Colon (tissue), 2 donors: ENCODE results near the gene CHRNB4.

Experiments used
- FAIRE-seq: peaks from 2 replicates; lab custom pipeline; 2012; peaks lifted over from hg19 to GRCh38; lab: Jason Lieb, UNC
- donor health status: control.
- donor health status: control.

Gene CHRNB4

DNA sequence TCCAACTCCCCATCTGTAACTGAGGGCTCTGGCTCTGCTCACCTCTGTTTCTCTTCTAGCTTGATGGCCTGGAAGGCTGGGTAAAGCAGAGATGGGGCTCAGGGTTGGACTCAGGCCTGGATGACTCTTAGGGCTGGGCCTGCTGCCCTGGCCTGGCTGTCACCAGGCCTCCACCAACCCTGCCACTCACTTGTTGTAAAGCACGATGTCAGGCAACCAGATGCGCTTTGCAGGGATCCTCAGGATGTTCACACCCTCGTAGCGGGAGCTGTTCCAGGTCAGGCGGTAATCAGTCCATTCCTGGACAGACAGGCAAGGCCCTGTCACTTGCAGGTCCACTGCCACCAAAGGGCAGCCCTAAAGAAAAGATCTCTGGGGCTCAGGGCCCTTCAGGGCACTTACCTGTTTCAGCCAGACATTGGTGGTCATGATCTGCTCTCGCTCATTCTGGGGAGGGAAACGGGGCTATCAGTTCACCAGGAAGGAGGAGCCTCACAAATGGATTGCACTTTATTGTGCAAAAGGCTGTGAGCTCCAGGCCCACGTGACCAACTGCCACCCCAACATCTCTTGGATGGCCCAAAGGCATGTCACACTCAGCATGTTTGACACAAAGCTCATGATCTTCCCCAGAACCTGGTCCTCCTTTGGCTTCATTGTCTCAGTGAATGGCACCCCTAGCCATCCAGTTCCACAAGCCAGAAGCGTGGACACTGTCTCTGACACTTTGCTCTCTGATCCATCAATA, 9.9 kb downstream of the CHRNB4 start:
- FAIRE-seq, result no peak

DNA sequence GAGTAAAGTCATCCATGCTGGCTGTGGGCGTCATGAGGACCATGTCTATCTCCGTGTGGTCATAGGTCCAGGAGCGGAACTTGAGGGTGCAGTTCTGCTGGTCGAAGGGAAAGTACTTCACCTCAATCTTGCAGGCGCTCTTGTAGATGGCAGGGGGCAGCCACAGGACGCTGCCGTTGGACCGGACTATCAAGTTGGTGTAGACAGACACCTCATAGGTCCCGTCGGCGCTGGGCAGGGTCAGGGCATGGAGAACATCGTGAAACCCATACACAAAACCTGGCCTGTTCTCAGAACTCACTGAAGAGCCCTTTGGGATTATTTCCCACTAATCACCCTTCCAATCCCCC, 11.3 kb downstream of the CHRNB4 start:
- FAIRE-seq, result no peak

DNA sequence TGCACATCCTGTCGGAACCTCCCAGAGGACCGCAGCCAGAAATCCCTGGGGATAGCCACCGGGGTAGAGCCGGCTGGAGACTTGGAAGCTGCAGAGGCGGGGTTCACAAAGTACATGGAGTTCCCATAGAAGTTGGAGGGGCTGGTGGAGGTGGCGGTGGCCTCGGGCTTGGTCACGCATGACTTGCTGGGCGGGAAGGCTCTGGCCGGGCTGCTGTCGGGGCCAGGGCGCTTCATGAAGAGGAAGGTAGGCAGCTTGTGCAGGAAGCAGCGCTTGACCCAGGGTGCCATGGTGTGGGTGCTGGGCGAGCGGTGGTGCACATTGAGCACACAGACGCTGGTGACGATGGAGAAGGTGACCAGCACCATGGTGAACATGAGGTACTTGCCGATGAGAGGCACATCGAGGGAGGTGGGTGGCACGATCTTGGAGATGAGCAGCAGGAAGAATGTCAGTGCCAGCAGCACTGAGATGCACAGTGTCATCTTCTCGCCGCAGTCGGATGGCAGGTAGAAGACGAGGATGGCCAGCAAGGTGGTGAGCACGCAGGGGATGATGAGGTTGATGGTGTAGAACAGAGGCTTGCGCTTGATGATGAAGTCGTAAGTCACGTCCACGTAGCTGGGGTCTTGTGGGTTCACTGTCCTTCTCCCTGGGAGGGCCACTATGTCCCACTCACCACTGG, 11.8 kb downstream of the CHRNB4 start:
- no peak for FAIRE-seq

DNA sequence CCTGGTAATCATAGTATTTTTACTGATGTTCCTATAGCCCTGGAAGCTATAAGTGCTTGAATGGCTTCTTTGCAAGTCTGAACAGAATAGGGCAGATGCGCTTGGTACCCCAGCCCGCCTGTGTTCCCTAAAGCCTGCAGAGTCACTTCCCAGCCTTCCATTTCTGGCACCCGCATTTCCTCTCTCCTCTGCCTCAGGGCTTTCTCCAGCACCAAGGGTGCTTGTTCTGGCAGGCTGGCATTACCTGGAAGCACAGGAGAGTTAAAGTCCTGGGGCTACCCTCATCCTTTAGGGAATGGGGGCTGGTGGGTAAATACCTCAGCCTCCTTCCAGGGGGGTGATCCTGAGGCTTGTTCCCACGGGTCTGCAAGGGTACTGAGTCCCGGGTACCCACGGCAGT, 12.8 kb downstream of the CHRNB4 start:
- FAIRE-seq, result no peak

DNA sequence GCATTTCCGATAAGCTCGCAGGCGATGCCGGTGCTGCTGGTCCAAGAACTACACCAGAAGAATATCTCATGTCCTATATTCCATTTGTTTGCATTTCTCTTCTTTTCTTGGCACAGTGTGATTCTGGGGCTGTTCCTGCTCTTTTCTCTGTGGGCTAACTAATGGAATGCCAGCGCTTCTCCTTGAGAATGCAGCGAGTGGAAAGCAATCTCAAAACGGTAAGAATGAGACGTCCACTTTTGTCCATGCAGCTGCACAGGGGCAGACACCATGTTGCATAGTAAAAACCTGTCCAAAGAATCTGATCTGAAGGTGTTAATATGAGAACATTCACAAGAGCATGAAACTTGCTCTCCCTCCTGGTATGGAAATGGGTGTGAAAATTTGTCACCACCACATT, 13.7 kb downstream of the CHRNB4 start:
- FAIRE-seq, result no peak

DNA sequence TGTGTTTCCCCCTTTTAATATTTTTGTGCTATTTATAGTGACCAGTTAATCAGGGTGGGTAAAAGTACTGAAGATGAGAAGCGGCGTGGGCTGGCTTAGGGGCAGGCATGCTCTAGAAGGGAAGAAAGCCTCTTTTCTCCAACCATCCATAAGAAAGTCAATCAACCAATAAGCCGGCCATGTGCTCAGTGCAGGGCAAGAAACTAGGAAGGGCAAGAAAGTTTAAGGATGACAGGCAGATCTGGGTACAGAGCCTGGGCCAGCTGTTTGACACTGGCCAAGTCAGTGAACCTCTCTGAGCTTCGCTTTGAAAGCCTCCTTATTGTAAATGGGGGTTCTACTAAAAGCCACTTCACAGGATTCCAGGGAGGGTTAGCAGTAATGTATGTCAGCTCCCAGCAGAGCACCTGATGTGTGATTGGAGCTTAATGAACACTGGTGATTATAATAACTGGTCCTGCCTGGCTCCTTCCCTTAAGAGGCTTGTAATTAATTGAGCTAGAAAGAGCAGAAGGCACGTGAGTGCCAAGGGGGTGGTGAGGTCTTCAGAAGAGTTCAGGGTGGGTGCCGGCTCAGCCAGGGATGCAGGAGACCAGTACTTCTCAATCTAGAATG, 14.5 kb downstream of the CHRNB4 start:
- no peak for FAIRE-seq

DNA sequence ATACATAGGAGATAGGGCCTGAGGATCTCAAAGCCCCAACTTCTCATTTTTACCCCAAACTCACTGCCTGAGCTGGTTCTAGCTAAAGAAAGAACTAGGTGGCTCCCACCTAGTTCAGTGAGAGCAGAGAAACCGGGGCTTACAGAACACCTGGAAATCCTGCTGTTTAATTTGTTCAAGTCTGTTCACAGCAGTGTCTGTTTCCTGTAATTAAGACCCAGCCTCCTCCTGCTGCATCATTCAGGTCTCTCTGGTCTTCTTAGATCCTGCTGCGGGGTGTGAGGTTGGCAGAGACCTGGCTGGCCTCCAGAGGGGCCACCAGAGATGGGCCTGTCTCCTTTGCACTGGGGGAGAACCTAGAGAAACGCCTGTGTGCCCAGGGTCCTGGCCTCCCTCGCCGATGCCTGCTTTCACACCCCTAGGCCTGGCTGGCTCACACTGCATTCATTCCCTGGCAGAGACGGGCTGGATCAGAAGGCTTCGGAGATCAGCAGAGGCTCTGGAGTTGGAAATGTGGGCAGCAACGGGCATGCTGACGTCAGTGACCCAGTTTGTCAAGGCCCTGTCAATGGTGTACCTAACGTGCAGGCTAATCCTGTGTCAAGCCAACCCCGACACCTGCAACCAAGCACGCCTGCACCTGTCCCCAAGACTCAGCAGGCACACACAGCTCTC, 15.3 kb downstream of the CHRNB4 start:
- no peak for FAIRE-seq

DNA sequence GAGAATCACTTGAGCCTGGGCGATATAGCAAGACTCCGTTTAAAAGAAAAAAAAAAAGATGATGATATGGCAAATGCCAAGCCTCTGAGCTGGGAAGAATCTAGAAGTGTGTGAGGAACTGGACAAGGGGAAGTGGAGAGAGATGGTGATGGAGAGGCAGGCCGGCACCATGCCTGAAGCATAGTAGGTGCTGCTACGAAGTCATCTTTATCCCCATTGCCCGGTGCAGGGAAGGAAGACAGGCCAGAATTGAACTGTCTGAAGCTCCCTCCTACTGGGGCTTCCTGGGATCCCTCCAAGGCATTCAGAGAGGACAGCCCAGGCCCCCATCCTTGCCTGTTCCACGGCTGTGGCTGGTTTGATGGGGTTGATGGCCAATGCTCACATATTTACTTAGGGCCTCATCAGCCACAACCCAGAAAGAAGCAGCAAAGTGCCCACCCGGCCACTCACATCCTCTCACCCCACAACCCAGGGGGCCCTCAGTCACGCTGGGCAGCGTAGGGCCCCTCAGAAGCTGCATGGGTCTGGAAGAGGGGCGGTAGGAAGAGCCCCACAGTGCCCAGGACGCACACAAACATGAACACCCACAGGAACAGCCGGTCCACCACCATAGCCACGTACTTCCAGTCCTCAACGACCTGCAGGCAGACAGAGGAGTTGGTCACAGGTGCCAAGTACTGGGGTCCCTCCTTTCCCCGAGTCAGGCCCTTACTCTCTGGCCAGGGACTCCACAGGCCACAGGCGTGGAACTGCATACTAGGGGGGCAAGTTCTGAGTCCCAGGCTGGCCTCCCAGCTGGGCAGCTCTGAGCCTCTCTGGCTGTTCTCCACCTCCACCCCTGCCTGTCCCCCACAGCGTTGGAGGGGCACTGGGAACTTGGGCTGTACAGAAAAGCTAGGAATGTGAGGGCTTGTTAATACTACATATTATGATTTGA, 16.1 kb downstream of the CHRNB4 start:
- no peak for FAIRE-seq

DNA sequence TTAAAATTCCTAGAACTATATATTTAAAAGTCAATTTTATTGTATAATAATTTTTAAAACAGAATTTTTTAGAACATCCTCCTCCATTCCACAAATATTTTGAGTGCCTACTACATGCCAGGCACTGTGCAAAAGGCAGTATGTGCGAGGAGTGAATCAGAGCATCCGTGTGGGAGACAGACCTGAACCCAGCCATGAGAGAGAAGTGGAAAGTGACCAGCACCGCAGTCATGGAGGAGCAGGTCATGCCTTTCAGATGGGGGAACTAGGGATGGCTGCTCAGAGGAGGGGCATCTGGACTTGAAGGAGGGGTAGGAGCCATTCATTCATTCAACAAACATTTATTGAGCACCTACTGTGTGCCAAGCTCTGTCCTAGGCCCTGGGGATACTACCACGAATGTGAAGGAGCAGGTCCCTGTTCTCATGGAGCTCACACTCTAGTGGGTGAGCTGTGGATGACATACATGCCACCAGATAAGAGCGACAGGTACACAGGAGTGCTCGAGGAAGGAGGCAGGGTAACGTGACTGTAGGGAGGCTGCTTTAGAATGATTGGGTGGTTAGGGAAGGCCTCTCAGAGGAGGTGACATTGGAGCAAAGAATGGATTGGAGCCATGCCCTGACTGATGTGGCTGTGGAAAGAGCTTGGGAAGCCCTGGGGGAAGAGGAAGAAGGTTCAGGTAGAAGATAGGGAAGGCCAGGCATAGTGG, 17.1 kb downstream of the CHRNB4 start:
- no peak for FAIRE-seq

DNA sequence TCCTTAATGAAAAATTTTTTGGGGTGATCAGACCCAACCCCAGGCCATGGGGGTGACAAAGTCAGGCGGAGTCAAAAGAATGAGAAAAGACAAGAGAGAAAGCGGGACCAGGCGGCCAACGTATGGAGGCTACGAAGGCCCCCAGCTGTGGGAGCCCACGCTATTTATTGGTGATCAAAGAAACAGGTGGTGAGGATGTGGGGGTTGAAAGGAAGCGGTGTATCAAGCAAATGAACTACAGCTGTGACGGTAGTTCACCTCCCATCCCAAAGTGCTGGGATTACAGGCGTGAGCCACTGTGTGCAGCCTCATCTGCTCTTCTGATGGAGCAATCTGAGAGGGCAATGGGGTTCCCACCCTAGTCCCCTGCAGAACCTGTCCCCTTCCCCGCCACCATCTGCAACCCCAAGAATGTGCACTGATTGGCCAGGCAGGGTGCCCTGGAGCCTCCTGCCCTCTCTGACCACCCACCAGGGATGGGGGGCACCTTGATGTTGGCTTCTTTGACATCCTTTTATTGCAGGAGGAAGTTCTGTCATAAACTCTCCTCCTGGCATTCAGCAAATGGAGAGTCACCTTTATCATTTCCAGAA, 19.1 kb downstream of the CHRNB4 start:
- no peak for FAIRE-seq

DNA sequence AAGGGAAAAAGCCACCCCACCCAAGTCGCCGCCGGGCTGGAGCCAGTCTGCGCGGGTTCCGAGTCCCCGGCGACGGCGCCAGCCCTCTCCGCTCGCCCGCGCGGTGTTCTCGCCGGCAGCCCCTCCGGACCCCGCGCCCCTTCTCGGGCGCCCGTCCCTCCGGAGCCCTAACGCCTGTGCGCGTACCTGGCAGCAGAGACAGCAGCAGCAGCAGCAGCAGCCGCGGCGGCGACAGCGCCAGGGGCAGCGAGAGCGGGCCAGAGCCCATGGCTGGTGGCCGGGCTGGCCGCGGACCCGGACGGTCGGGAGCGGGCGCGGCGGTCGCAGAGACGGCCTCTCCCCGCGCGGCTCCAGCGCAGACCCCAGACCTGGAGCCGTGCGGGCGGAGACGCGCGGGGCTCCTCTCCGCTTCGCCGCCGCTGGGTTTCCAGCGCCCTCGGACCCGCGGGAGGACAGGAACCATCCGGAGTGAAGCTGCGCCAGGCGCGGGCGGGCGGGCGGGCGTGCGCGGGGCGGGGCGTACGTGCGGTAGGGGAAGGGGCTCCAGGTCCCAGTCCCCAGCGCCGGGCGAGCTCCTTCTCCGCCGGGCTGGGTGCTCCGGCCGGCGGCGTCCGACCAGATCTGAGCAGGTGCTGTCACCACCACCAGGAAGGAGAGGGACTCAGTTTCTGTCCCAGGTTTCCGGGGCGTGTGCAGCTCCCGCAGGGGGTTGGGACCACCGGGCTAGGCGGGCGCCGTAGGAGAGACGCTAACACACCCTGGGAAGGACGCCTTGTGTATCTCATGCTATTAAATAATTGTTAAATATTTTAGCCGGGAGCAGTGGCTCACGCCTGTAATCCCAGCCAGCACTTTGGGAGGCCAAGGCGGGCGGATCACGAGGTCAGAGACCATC, 20.2 kb downstream of the CHRNB4 start, which contains the start of gene CHRNA3:
CHRNA3 (minus strand) TSS at position 470 of the 895 bp plus-strand sequence; CDS start at position 268, 202 bp downstream.
- no peak for FAIRE-seq

DNA sequence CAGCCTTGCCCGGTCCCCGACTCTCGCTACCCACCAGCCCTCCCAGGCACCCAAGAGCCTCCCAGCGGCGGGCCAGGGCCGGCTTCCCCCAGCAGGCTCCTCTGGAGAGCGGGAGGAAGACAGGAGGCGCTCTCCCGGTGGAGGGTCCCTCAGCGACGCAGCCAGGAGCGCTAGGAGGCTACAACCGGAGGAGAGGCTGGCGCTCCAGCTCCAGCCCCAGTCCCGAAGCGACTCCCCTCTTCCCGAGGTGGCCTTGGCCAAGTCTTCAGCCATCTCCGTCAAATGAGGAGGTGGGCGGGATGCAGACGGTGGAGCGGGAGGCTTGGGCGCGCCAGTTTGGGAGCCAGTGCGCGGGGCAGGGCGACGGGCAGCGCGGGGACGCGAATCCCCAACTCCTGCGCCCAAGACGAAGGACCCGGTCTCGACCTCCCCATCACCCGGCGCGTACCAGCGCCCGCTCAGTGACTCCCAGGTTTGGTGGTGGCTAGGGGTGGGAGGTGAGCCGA, 20.9 kb downstream of the CHRNB4 start:
- FAIRE-seq, result no peak

DNA sequence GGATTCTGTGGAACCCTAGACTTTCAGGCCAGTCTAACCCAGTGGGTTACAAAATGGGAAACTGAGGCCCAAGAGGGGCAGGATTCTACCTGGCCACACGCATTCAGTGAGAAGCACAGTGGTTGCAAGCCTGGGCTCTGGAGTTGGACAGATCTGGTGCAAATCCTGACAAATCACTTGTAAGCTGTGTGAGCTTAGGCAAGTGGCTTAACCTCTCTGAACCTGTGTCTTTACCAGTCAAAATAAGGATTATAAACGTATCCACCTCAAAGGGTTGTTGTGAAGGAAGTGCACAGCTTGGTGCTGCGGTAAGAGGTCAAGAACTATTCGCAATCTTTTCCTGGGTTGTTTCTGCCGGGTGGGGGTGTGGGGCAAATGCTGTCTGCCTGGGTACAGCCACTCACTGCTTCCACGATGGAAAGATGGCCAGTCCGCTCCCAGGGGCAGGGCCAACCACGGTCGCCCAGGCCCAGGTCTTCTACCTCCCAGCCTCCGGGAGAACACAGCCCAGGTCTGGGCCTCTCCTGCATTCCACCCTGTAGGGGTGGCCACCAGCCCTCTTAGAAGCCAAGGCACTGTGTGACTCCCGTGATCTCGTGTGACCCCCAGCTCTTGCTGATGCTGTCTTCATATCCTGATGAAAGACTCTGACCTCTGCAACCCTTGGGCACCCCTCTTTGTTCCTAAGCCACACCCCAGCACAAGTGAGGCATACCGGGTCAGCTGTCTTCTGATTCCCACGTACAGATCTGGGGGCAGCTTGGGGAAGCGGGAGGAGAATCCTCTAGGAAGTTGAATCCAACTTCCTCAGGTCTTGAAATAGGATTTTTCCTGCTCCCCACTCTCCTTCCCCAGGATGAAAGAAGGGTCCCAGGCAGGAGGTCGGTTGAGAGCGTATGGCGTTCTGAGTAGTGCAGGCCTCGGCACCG, 21.7 kb downstream of the CHRNB4 start:
- no peak for FAIRE-seq

DNA sequence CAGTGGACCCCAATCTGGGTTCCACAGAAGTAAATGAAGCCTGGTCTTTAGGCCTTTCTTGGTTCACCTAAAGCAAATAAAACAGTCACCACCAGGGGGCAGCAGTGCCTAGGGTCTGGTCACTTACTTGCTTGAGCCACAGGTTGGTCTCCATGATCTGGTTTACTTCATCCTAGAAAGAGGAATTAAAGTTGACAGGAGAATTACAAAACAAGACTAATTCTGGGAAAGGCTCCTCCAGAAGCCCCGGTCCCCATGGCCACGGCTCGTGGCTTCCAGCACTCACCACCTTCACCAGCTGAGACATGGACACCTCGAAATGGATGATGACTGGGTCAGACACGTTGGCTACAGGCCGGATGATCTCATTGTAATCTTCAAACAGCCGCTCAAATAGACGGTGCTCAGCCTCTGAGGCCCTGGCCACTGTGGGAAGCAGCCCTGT, 22.5 kb downstream of the CHRNB4 start:
- no peak for FAIRE-seq

DNA sequence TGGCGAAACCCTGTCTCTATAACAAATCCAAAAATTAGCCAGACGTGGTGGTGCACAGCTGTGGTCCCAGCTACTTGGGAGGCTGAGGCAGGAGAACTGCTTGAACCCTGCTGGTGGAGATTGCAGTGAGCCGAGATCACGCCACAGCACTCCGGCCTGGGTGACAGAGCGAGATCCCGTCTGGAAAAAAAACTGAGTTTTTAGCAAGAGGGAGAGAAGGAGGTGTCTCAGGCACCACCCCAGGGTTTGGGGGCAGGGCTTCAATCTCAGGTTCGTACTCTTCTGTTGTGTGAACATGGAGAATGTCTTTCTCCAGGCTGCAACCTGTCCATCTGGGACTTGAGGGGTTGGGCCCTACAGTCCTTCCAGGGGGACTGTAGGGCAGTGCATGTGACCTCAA, 22.9 kb downstream of the CHRNB4 start:
- FAIRE-seq, result no peak

DNA sequence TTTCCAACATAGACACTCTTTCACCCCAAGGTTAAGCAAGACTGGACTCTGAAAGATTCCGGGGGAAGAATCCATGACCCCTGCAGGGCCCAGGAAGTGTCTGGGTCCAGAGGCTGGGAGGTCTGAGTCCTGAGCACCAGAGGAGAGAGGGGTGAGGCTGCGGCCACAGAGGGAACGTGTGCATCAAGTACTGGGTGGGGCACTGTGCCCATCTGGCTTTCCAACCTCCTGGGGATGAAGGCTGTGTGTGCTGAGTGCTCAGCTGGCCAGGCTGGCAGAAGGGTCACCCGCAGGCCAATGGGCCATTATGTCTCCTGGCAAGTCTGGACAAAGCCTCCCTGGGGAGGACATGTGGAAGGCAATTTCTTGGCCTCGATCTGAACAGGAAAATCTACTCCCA, 23.5 kb downstream of the CHRNB4 start:
- FAIRE-seq, result no peak

DNA sequence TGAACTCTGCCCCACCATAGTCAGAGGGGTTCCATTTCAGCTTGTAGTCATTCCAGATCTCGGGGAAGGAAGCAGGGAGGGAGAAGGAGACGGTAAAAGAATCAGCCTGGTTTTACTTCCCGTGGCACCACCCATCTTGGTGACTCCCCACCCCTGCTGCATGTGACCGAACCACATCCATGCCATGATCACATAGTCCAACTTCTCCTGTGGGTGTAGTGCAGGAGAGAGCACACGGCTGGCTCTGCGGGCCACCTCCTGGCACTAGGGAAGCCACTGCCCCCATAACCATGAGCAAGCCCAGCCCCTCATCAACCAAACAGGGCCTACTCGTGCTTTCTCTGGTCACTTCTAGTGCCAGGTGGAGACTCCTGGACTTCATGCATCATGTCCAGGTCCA, 23.9 kb downstream of the CHRNB4 start:
- no peak for FAIRE-seq

DNA sequence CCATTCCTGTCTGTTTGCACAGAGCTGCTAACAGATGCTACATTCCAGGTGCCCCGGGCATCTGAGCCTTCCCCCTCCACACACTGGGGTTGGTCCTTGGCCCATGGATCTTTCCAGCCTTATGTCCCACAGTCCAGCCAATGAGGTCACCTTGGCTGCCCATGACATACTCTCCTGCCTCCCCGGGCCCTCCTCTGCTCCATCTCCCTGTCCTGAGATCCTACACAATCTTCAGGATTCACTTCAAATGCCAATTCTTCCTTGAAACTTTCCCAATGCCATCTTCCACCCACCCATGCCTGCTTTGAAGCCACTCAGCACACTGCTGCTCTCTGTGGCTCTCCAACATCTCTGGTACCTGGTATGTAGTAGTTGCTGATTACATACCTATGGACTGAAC, 24.5 kb downstream of the CHRNB4 start:
- no peak for FAIRE-seq
